HEK293 (cell line): ENCODE results near the gene NEUROG3.

ENCODE experiments used
- CTCF ChIA-PET: fragments of 350-600 bp; formaldehyde crosslinking; extraction: SDS; loops from one replicate; lab custom pipeline; 2021; ENCODE audit warnings: antibody characterized with exemption; lab: Yijun Ruan, JAX
- POLR2A ChIA-PET: fragments of 300-600 bp; formaldehyde crosslinking; extraction: SDS; loops from one replicate; lab custom pipeline; 2020; ENCODE audit warnings: antibody characterized with exemption, inconsistent platforms; lab: Yijun Ruan, JAX
- H3K27ac ChIP-seq: fragments of 200-500 bp; sonication (Bioruptor generic); 2 replicates; pipeline ENCODE4 v1.5.1; 2014; ENCODE audit warnings: low read depth, low read length, control low read depth, inconsistent platforms; ENCODE audit errors: extremely low read depth
- H3K36me3 ChIP-seq, 2 experiments: fragments of 200-500 bp in 1 of 2; sonication (Bioruptor generic) in 1 of 2; 1 replicate in 1 of 2; 2 replicates in 1 of 2; pipeline ENCODE4 v1.5.1; 2014 to 2017; ENCODE audit warnings: inconsistent platforms in 2 of 2, low read length in 2 of 2; ENCODE audit not compliant: control insufficient read depth in 2 of 2, insufficient read depth in 1 of 2
- H3K4me1 ChIP-seq: fragments of 200-500 bp; sonication (Bioruptor generic); 2 replicates; pipeline ENCODE4 v1.5.1; 2014; ENCODE audit warnings: mild to moderate bottlenecking, low read length, inconsistent platforms; ENCODE audit not compliant: control insufficient read depth, insufficient read depth
- H3K4me3 ChIP-seq: 2 replicates; pipeline ENCODE4 v1.5.1; 2011; ENCODE audit warnings: low read depth, mild to moderate bottlenecking, control low read depth, low read length, moderate library complexity
- H3K9me3 ChIP-seq: fragments of 200-500 bp; sonication (Bioruptor generic); 2 replicates; pipeline ENCODE4 v1.5.1; 2014; ENCODE audit warnings: low read depth, low read length, inconsistent platforms; ENCODE audit not compliant: control insufficient read depth, insufficient read depth
- KLF9 ChIP-seq: fragments of 450-650 bp; formaldehyde crosslinking; IDR thresholded peaks from 2 replicates; pipeline ENCODE4 v1.5.1; 2016; ENCODE audit warnings: missing biosample characterization, missing genetic modification characterization, low read depth
- SCRT2 ChIP-seq: fragments of 450-650 bp; formaldehyde crosslinking; IDR thresholded peaks from 2 replicates; pipeline ENCODE4 v1.5.1; 2016; ENCODE audit warnings: missing biosample characterization, missing genetic modification characterization
- YY2 ChIP-seq: fragments of 450-650 bp; formaldehyde crosslinking; IDR thresholded peaks from 2 replicates; pipeline ENCODE4 v1.5.1; 2016; ENCODE audit warnings: missing biosample characterization, missing genetic modification characterization
- ZBTB17 ChIP-seq: fragments of 450-650 bp; formaldehyde crosslinking; IDR thresholded peaks from 2 replicates; pipeline ENCODE4 v1.5.1; 2016; ENCODE audit warnings: missing biosample characterization, missing genetic modification characterization
- ZFP41 ChIP-seq: fragments of 450-650 bp; formaldehyde crosslinking; IDR thresholded peaks from 2 replicates; pipeline ENCODE4 v1.5.1; 2016; ENCODE audit warnings: missing biosample characterization, missing genetic modification characterization, borderline replicate concordance
- ZFP69B ChIP-seq: fragments of 450-650 bp; formaldehyde crosslinking; IDR thresholded peaks from 2 replicates; pipeline ENCODE4 v1.5.1; 2016; ENCODE audit warnings: missing biosample characterization, missing genetic modification characterization
- ZNF10 ChIP-seq: fragments of 450-650 bp; formaldehyde crosslinking; IDR thresholded peaks from 2 replicates; pipeline ENCODE4 v1.5.1; 2017; ENCODE audit warnings: missing biosample characterization, missing genetic modification characterization
- ZNF16 ChIP-seq: fragments of 450-650 bp; formaldehyde crosslinking; IDR thresholded peaks from 2 replicates; pipeline ENCODE4 v1.5.1; 2016; ENCODE audit warnings: low read depth, missing biosample characterization, missing genetic modification characterization
- ZNF239 ChIP-seq: fragments of 450-650 bp; formaldehyde crosslinking; IDR thresholded peaks from 2 replicates; pipeline ENCODE4 v1.5.1; 2016; ENCODE audit warnings: missing biosample characterization, missing genetic modification characterization
- ZNF324 ChIP-seq: fragments of 450-650 bp; formaldehyde crosslinking; IDR thresholded peaks from 2 replicates; pipeline ENCODE4 v1.5.1; 2016; ENCODE audit warnings: missing biosample characterization, missing genetic modification characterization
- ZNF341 ChIP-seq: fragments of 450-650 bp; formaldehyde crosslinking; IDR thresholded peaks from 2 replicates; pipeline ENCODE4; 2016; ENCODE audit warnings: low read depth, missing biosample characterization, missing genetic modification characterization
- ZNF510 ChIP-seq: fragments of 450-650 bp; formaldehyde crosslinking; IDR thresholded peaks from 2 replicates; pipeline ENCODE4 v1.5.1; 2018; ENCODE audit warnings: mild to moderate bottlenecking, missing genetic modification characterization, missing biosample characterization; ENCODE audit not compliant: insufficient replicate concordance
- ZNF521 ChIP-seq: fragments of 450-650 bp; formaldehyde crosslinking; IDR thresholded peaks from 2 replicates; pipeline ENCODE4 v1.5.1; 2017; ENCODE audit warnings: missing biosample characterization, mild to moderate bottlenecking, missing genetic modification characterization
- ZNF555 ChIP-seq: fragments of 450-650 bp; formaldehyde crosslinking; conservative IDR thresholded peaks from 2 replicates; pipeline ENCODE4 v1.5.1; 2017; ENCODE audit warnings: missing biosample characterization, mild to moderate bottlenecking, missing genetic modification characterization, inconsistent platforms
- ZNF768 ChIP-seq: fragments of 450-650 bp; formaldehyde crosslinking; IDR thresholded peaks from 2 replicates; pipeline ENCODE4 v1.5.1; 2018; ENCODE audit warnings: missing biosample characterization, mild to moderate bottlenecking, missing genetic modification characterization
- TF ChIP-seq, protein P1 (sequence below): fragments of 450-650 bp; formaldehyde crosslinking; conservative IDR thresholded peaks from 2 replicates; pipeline ENCODE4 v1.5.1; 2016; ENCODE audit warnings: low read depth, missing biosample characterization, missing genetic modification characterization
- TF ChIP-seq, protein P2 (sequence below): fragments of 450-650 bp; formaldehyde crosslinking; IDR thresholded peaks from 2 replicates; pipeline ENCODE4 v1.5.1; 2017; ENCODE audit warnings: missing biosample characterization, missing genetic modification characterization
- TF ChIP-seq, protein P3 (sequence below): fragments of 450-650 bp; formaldehyde crosslinking; IDR thresholded peaks from 2 replicates; pipeline ENCODE4 v1.5.1; 2016; ENCODE audit warnings: missing biosample characterization, missing genetic modification characterization
- TF ChIP-seq, protein P4 (sequence below): fragments of 450-650 bp; formaldehyde crosslinking; IDR thresholded peaks from 2 replicates; pipeline ENCODE4; 2016; ENCODE audit warnings: missing biosample characterization, missing genetic modification characterization

Gene NEUROG3

DNA sequence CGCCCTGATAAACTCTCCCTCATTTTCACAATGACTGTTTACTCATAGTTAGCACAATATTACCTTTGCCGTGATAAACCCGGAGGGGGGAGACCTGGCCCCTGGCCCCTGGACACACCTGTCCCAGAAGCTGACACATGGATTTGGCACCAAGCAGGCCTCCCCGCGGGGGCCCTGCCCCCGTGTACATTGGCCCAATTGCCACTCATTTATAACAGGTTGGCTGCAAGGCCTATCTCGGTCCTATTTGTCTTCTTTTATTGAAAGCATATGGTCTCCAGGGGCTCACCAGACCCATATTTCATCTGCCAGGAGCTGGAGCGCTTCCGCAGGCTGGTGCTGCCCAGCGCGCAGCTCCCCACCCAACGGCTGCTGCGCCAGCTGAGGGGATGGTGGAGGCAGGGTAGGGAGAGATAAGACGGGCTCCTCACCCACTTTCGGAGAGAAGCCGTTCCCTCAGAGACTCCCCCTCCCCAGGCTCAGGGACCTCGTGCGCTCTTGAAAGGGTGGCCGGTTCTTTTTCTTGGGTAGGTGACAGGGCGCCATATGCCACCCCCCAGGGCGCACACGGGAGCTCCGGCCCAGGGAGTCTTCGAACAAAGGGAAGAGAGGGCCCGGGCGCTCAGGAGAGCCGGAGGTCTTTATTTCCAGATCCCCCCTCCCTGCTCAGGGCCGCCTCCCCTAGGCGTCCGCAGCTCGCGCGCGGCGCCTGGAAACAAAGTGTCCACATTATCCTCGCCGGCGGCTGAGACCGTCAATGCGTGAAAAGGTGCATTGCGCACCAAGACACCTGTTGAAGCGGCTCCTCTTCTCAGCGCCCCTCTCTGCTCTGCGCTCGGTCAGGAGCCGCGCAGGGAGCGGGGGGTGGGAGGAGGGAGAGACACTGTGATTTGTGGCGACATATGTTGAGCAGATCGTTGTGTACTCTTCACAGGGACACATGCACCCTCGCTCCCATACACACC lies 4.3 kb upstream of the NEUROG3 start:
- ChIA-PET POLR2A (no interaction called here), CTCF (no interaction called here)
- Histone ChIP-seq H3K4me1 (peaks cover 6% of the 10 kb centered on the region; the same call in 1 of the 2 replicates), H3K9me3 (no peaks in the 10 kb centered on the region), H3K27ac (no peak overlapping the region), H3K4me3 (no peak overlapping the region), H3K36me3 (no peaks in the 10 kb centered on the region)
- TF ChIP-seq ZNF510 (tag by site-specific recombination) (no peak), ZFP69B (tag by site-specific recombination) (no peak), ZNF324 (no peak), ZNF555 (tag by site-specific recombination) (no peak), ZFP41 (tag by site-specific recombination) (no peak), SCRT2 (tag by site-specific recombination) (peak; percentile 93), ZNF16 (tag by site-specific recombination) (no peak), ZNF768 (no peak), ZNF341 (tag by site-specific recombination) (peak; percentile 53), ZBTB17 (tag by site-specific recombination) (no peak)
- TF ChIP-seq, protein P1, sequence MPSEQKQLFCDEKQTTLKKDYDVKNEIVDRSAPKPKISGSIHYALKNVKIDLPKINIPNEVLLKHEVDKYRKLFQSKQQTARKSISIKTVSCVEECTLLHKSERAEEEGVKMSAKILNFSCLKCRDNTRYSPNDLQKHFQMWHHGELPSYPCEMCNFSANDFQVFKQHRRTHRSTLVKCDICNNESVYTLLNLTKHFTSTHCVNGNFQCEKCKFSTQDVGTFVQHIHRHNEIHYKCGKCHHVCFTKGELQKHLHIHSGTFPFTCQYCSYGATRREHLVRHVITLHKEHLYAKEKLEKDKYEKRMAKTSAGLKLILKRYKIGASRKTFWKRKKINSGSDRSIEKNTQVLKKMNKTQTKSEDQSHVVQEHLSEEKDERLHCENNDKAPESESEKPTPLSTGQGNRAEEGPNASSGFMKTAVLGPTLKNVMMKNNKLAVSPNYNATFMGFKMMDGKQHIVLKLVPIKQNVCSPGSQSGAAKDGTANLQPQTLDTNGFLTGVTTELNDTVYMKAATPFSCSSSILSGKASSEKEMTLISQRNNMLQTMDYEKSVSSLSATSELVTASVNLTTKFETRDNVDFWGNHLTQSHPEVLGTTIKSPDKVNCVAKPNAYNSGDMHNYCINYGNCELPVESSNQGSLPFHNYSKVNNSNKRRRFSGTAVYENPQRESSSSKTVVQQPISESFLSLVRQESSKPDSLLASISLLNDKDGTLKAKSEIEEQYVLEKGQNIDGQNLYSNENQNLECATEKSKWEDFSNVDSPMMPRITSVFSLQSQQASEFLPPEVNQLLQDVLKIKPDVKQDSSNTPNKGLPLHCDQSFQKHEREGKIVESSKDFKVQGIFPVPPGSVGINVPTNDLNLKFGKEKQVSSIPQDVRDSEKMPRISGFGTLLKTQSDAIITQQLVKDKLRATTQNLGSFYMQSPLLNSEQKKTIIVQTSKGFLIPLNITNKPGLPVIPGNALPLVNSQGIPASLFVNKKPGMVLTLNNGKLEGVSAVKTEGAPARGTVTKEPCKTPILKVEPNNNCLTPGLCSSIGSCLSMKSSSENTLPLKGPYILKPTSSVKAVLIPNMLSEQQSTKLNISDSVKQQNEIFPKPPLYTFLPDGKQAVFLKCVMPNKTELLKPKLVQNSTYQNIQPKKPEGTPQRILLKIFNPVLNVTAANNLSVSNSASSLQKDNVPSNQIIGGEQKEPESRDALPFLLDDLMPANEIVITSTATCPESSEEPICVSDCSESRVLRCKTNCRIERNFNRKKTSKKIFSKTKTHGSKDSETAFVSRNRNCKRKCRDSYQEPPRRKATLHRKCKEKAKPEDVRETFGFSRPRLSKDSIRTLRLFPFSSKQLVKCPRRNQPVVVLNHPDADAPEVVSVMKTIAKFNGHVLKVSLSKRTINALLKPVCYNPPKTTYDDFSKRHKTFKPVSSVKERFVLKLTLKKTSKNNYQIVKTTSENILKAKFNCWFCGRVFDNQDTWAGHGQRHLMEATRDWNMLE = no peak

DNA sequence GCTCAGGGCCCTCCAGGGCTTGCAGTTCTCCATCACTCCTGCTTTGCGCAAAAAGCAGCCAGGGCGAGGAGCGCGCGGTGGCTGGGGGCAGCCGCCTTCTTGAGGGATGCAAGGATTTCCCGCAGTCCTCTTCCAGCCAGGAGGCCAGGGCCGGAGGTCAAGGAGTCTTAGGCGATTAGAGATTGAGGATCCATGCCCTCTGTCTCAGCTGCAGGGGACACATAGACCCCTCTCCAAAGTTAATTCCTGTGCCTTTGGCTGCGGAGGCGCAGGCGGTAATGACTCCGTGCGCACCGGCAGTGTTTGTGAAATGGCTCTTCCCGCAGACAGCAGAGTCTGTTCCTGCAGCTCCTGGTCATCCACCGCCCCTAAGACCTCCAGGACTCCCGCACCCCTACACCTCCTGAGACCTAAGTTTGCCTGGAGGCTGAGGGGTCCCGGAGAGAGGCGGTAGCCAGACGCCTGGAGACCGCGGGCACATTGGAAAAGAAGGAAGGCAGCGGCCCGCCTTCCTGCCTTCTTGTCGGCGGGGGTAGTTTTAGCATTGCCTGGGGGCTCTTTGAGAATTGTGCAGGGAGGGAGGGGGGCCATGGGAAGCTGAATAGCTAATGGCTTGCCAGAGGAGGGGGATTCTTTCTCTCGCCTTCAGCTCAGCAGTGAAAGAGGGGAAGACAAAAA lies 3.3 kb upstream of the NEUROG3 start:
- no peaks in the 10 kb centered on the region for H3K36me3 ChIP-seq
- TF ChIP-seq ZNF10 (tag by site-specific recombination) = no peak
- no peak for TF ChIP-seq ZNF521 (tag by site-specific recombination)
- TF ChIP-seq, protein P2, sequence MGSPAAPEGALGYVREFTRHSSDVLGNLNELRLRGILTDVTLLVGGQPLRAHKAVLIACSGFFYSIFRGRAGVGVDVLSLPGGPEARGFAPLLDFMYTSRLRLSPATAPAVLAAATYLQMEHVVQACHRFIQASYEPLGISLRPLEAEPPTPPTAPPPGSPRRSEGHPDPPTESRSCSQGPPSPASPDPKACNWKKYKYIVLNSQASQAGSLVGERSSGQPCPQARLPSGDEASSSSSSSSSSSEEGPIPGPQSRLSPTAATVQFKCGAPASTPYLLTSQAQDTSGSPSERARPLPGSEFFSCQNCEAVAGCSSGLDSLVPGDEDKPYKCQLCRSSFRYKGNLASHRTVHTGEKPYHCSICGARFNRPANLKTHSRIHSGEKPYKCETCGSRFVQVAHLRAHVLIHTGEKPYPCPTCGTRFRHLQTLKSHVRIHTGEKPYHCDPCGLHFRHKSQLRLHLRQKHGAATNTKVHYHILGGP = no peak
- no peak for TF ChIP-seq ZNF239 (tag by site-specific recombination)
- no peak for TF ChIP-seq KLF9 (tag by site-specific recombination)
- TF ChIP-seq YY2 (tag by site-specific recombination) = no peak
- TF ChIP-seq, protein P3, sequence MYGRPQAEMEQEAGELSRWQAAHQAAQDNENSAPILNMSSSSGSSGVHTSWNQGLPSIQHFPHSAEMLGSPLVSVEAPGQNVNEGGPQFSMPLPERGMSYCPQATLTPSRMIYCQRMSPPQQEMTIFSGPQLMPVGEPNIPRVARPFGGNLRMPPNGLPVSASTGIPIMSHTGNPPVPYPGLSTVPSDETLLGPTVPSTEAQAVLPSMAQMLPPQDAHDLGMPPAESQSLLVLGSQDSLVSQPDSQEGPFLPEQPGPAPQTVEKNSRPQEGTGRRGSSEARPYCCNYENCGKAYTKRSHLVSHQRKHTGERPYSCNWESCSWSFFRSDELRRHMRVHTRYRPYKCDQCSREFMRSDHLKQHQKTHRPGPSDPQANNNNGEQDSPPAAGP (tag by site-specific recombination) = no peak
- TF ChIP-seq, protein P4, sequence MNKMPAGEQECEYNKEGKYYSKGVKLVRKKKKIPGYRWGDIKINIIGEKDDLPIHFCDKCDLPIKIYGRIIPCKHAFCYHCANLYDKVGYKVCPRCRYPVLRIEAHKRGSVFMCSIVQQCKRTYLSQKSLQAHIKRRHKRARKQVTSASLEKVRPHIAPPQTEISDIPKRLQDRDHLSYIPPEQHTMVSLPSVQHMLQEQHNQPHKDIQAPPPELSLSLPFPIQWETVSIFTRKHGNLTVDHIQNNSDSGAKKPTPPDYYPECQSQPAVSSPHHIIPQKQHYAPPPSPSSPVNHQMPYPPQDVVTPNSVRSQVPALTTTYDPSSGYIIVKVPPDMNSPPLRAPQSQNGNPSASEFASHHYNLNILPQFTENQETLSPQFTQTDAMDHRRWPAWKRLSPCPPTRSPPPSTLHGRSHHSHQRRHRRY (tag by site-specific recombination) = no peak
- TF ChIP-seq, all 188 proteins: peak for 0
- no peak overlapping the region for H3K27ac ChIP-seq
- ChIA-PET CTCF (interaction anchor here (0.8 kb wide), 1 partner anchor 61 kb away, joined by 3 read pairs; no protein-coding TSS in a partner anchor), POLR2A (no interaction called here)
- H3K4me1 ChIP-seq = peaks cover 6% of the 10 kb centered on the region; the same call in 1 of the 2 replicates
- H3K9me3 ChIP-seq = no peaks in the 10 kb centered on the region
- H3K4me3 ChIP-seq = no peak overlapping the region
